ENCODE data around the gene TK1.
"Not testable (repeated sequence)": the region's sequence is repeated elsewhere in the genome, so short reads cannot be mapped to it uniquely, and the experiment has no call there.

The TK1 gene

DNA sequence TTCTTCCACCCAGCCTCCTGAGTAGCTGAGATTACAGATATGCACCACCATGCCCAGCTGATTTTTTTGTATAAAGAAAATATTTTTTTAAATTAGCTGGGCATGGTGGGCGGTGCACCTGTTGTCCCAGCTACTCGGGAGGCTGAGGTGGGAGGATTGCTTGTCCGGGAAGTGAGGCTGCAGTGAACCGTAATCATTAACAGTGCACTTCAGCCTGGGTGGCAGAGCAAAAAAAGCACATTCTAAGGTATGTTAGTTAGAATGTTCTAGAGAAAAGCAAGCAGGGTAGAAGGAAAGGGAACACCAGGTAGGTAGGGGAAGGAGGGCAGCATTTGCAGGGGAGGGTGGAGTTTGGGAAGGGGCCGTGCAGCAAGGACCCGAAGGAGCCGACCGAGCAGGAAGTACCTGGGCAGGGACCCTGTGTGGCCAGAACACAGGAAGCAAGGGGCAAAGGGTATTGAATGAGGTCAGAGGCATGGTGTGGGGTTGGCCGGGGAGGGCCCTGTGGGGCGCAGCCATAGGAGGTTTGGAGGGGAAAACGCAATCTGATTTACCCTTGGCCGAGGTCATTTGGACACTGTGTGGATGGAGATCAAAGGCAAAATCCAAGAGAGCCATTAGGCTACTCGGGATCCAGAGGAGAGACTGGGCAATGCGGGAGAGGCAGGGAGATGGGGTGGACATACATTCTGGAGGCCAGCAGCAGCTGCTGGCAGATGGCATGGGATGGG, 38.4 kb downstream of the TK1 start:
- DNase-seq (ENCODE audit: low spot score) = no peak

DNA sequence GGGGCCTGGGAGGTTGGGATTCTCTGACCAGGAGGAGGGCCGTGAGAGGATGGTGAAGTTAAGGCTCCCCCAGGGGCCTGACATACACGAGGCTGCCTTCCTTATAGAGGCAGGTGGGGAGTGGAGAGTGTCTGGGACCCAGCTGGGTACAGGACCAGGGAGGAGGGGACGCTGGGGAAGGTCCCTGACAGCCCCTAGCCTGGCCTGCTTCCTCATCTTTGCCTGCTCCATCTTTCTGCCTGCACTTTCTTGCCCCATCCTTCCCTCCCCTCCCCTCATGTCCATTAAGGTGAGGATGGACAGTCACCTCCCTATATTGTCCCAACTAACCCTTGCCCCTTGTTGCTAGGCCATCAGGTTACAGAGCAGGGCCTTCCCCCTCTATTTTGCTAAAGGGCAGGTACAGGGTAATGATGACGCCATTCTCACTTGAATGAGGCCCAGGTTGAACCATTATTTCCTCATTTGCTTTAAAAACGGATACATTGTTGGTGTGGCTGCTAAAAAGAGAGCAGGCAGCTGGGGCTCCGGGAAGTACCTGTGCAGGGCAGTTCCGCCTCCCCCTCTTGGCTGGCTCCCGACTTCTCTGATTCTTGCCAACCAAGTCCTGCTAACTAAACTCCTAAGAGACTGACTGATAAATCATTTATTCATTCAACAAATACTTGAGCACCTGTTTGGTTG, 39.4 kb downstream of the TK1 start:
- no peak for DNase-seq (ENCODE audit: low spot score)

- DNase-seq (ENCODE audit: low spot score) = no peak
Measured at GRCh38 chr17:78146881-78147280, 40.0 kb downstream of the TK1 start.

DNA sequence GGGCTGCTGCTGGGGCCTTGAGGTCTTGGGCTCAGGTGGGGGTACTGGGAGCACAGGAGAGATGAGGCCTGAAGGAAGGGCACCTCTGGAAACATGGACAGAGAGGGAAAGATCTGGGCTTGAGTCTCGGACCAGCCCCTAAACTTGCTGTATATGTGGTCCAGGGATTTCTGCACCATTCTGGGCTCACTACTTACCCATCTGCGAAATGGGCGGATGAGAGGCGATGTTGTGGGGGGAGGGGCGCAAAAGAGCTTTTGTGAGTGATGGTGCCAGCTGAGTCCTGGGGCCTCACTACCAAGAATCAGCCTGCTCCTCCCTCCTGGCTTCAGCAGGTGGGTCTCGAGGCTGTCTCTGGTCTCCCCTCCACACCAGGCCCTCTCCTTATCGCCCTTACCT, 40.4 kb downstream of the TK1 start:
- DNase-seq (ENCODE audit: low spot score) = no peak

DNA sequence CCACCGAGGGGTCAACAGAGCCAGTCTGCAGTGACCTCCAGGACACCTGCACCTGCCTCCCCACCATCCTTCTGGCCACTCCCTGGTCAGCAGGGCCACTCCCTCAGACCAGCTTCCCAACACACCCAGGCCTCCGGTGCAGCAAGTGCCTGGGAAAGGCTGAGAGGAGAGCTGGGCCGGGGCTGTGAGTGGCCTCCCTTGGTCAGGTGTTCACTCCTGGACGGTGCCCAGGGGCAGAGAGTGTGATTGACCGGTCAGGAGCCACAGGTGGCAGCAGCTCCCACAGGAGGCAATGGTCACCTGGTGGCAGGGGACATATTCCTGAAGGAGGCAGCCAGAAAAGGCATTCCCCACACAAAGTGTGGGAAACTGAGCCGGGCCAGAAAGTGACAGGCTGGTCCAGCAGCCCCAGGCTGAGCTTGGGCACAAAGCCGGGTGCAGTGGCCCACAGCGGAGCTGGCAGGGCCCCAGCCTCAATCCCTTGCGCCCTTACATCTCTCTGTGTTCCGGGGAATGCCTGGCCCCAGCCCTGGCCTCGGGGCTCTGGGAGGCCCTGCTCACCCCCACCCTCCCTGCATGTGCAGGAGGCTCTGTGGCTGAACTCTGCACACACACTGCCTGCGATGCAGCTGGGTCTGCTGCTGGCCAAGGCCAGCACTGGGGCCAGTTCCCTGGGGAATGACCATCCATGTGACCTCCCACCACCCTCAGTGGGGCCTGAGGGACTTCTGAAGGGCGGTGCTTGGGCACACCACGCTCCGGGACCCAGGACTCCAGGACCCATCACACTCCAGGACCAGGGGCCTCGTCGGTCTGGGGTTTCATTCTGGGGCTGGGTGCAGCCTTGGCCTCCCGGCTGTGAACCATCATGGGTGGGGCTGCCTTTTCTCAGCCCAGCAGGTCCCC, 41.9 kb downstream of the TK1 start:
- peak; percentile 61 for DNase-seq (ENCODE audit: low spot score)

- peak; percentile 53 for DNase-seq (ENCODE audit: low spot score)
Measured at GRCh38 chr17:78144147-78144719, 42.6 kb downstream of the TK1 start.

- DNase-seq (ENCODE audit: low spot score) = peak; percentile 46
Measured at GRCh38 chr17:78143214-78144146, 43.4 kb downstream of the TK1 start.

DNA sequence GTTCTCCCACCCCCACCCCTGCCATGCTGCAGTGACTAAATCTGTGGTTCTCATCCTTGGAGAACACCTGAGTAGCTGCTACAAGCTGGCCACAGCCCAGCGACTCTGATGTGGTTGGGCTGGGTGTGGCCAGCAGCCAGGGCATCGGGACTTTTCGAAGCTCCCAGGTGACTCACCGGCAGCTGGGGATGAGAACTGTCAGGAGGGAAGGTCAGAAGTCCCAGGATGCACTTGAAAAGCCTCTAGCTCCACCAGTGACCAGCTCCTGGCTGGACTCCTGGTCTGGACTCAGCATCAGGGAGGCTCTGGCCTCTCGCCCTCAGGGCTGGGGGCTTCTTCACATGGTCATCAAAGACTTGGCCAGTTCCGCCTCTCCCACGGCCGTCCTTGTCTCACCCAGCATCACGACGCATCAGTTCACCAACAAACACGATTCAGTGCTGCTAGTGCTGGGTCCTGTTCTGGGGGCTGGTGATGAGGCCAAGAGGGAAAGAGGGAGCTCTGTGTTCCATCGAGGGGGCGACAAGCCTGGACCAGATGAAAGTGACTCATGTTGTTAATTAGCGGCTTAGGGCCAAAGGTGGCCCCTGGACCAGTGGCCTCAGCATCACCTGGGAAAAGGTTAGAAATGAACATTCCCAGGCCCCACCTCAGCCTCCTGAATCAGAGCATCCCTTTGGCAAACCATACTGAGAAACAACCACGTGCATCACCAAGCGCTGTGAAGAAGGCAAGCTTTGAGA, 44.6 kb downstream of the TK1 start:
- peak; percentile 51 for DNase-seq (ENCODE audit: low spot score)

DNA sequence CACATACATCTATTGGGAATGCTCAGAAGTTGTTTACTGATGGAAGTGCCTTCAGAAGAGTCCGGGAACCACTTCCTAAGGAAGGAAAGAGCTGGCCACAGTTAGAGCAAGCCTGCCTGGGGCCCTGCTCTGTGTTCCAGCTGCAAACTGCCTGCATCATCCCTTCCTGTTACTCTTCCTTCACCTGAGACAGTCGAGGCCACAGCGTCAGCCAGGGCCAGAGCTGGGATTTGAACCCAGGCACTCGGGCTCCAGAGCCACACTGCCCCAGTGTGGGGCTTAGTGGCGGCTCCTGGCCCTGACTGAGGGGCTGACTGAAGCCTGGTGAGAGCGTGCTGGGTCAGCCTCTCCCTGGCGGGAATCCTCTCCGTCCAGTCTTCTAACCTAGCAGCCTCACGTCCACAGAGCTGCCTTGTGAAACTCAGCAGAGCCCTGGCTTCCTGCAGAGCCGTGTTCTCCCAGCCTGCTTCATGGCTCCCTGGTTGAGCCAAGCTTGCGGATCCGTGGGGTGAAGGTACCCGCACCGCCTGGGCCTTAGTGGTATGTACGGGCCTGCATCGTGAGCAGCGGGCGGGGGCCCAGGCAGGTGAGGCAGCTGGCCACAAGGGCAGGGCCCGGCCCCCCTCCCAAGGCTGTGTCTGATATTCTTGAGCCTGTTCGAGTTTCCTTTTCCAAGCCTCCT, 45.3 kb downstream of the TK1 start:
- DNase-seq (ENCODE audit: low spot score) = peak; percentile 54

GRCh38 chr17:78140169-78141051, 46.4 kb downstream of the TK1 start:
- peak; percentile 100 for DNase-seq (ENCODE audit: low spot score)

- DNase-seq (ENCODE audit: low spot score) = not testable (repeated sequence)
Measured at GRCh38 chr17:78139861-78140168, 47.0 kb downstream of the TK1 start.

- DNase-seq (ENCODE audit: low spot score) = peak; percentile 56
Measured at GRCh38 chr17:78138204-78139060, 48.4 kb downstream of the TK1 start.

DNA sequence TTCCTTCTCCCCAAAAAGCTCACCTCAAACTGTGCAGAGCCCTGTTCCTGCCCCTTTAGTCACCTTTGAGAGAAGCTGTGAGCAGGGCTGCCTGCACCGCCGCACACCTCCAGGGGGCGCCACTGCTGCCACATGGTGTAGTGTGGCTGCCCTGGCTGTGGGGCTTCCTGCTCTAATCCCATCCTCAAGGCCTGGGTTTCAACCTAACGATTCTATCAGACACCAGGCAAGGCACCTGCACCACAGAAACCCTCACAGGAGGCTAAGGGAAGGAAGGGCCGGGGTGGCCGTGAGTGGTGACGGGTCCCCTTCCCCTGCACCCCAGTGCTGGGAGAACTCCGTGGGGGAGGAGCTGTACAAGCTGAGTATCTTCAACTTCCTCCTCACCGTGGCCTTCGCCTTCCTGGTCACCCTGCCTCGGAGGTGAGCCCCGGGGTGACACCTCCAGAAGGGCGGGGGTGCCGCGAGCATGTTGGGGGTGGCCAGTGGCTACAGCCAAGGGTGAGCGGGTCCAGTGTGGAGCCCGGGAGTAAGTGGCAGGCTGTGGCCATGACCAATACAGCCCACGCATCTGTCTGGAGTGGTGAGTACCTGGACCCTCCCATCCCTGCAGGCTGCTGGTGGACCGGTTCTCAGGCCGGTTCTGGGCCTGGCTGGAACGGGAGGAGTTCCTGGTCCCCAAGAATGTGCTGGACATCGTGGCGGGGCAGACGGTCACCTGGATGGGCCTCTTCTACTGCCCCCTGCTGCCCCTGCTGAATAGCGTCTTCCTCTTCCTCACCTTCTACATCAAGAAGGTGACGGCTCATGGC, 49.3 kb downstream of the TK1 start:
- peak; percentile 61 for DNase-seq (ENCODE audit: low spot score)

DNA sequence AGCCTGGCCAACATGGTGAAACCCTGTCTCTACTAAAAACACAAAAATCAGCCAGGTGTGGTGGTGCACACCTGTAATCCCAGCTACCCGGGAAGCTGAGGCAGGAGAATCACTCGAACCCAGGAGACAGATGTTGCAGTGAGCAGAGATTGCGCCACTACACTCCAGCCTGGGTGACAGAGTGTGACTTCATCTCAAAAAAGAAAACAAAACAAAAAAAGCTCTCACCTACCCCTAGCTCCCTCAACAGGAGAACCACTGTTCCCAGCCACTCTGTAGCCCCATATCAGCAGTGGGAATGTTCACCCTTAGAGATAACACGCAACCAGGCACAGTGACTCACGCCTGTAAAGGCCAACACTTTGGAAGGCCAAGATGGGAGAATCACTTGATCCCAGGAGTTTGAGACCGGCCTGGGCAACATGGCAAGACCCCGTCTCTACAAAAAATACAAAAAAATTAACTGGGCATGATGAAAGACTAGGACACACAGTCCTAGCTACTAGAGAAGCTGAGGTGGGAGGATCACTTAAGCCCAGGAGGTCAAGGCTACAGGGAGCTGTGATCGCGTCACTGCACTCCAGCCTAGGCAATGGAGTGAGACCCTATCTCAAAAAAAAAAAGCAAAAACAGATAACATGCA, 50.9 kb downstream of the TK1 start:
- no peak for DNase-seq (ENCODE audit: low spot score)

DNA sequence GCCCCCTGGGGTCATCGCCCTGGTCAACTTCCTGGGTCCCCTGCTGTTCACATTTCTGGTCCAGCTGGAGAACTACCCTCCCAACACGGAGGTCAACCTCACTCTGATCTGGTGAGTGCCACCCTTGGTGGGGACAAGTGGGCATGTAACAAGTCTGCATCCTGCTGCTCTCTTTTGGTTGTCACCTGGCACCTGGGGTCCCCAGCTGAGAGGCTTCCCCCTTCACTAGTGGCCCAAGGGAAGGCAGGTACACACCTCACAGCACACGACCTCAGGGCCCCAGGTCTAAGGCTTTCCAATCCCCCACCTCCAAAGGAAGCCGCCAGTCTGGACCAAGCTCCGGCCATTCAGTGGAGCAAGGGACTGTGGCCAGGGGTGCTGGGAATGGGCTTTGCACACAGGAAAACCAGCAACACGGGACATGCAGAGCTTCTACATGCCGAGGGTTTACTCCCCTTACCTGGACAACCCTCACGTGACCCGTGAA, 51.9 kb downstream of the TK1 start:
- no peak for DNase-seq (ENCODE audit: low spot score)
